Left lobe of liver (tissue), 2 donors: ENCODE measurements around the gene DVL1. TPM values are rescaled to one million over a fixed set of nuclear protein-coding genes. Genes with fewer than 3 reads are reported as not detected.
"Not testable (repeated sequence)": the region's sequence is repeated elsewhere in the genome, so short reads cannot be mapped to it uniquely, and the experiment has no call there.

ENCODE experiments used
- ATAC-seq: fragments of 200-7000 bp; cut with Tn5 transposase; one replicate; pipeline ENCODE4 v1.9.1; 2020; ENCODE audit warnings: mild to moderate bottlenecking, moderate library complexity
- DNase-seq: peaks from one replicate; pipeline ENCODE4 v3.0.0-alpha.2; 2020; ENCODE audit warnings: low spot score
- total RNA-seq: library from RNA; stranded (reverse); gene quantifications from one replicate; pipeline ENCODE4 v1.2.1, GENCODE V29; 2021
- donor health status: DM: no; HTN: no; CAD: no; lungs with moderate emphysema.
- donor health status: DM: no; HTN: yes; CAD: no.

DVL1 gene
- total RNA-seq: 50.4 TPM

- ATAC-seq: peak; percentile 51
These were observed at the start of gene DVL1 for GRCh38 chr1:1349256-1350012. Gene DVL1, minus strand, starts transcription at chr1:1349418. Its CDS starts 353 bp downstream, at chr1:1349065.

GRCh38 chr1:1398677-1399186 is 49.5 kb upstream of the DVL1 start:
- DNase-seq: no peak
- no peak for ATAC-seq

More at GRCh38 chr1:1349256-1350012, at the start of gene DVL1:
- peak; percentile 70 for DNase-seq

DNA sequence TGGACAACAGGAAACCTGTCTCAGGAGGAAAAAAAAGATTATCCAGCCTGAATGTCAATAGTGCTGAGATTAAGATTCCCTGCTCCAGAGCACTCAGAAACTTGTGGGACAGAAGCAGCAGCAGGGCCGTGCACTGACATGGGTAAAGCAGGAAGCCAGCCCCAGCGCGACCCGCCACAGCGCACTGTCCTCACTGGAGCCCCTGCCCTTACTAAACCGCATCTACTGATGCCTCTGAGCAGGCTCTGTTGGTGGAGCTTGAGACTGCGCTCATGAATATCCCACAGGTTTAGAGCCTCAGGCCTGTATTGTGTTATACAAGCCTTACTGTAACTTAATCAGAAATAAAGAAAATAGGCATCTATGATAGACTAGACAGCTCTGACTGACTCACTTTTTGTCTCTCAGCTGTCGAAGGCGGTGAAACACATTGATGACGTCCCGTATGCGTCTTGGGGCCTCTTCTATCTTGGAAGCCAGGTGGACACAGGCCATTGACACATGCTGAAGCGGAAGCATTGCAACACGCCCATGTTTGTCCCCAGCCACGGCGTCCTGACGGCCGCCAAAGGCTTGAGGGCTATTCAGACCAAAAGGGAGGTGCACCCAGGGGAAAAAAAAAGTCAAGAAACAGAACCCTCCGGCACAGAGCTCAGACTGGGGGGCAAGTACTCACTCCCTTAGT is 48.8 kb upstream of the DVL1 start:
- ATAC-seq: no peak
- DNase-seq: no peak

- ATAC-seq: no peak
- no peak for DNase-seq
These were observed 45.9 kb upstream of the DVL1 start for GRCh38 chr1:1395166-1395565.

GRCh38 chr1:1394116-1394515 is 44.9 kb upstream of the DVL1 start:
- DNase-seq (no peak), ATAC-seq (no peak)

DNA sequence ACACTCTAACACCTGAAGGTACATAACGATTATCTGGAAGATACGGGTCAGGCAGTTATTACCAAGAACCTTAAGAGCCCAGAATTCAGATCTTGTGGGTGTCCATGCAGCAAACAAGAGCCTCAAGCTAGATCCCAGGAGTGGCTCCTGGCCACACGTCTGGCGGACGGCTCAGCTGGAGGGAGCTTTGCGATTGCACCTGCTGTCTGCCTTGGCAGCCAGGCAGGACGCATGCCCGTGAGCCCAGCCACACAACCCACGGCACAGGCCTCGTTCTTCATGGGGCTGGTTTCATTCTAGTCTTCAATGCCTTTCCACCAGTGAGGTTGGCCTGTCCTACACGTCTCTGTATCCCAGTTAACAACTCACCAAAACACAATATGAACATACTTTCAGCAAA is 44.2 kb upstream of the DVL1 start:
- DNase-seq: no peak
- no peak for ATAC-seq

GRCh38 chr1:1393014-1393413 is 43.8 kb upstream of the DVL1 start:
- ATAC-seq (no peak), DNase-seq (no peak)

DNA sequence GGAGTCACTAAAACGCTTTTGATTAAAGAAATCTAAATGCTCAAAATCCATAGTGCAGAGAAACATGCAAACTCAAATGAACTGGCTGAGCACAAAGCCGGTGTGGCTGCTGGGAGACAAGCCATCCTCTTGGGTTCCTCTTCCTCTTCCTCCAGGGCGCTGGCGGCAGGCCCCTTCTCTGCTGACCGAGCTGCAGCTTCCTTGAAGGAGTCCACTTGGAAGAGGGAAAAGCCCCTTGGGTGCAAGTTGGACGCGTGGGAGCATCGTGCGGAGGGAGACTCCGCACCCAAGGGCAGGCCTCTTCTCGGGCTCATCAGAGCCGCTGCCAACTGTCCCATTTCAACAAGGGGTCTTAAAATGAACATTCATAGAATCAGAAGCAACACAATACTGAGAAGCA is 42.0 kb upstream of the DVL1 start:
- ATAC-seq (no peak), DNase-seq (no peak)

- DNase-seq (no peak), ATAC-seq (no peak)
These were observed 41.5 kb upstream of the DVL1 start for GRCh38 chr1:1390675-1391074.

DNA sequence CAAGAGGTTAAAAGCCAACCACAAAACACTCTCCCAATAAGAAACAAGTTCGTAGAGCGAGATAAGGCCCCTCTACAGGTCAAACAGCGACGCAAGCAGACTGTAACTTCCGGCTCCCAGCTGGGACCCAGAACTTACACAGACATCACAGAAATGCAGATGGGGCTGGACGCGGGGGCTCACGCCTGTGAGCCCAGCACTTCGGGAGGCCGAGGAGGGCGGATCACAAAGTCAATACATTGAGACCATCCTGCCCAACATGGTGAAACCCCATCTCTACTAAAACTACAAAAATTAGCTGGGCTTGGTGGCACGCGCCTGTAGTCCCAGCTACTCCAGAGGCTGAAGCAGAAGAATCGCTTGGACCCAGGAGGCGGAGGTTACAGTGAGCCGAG is 38.9 kb upstream of the DVL1 start:
- DNase-seq: no peak

DNA sequence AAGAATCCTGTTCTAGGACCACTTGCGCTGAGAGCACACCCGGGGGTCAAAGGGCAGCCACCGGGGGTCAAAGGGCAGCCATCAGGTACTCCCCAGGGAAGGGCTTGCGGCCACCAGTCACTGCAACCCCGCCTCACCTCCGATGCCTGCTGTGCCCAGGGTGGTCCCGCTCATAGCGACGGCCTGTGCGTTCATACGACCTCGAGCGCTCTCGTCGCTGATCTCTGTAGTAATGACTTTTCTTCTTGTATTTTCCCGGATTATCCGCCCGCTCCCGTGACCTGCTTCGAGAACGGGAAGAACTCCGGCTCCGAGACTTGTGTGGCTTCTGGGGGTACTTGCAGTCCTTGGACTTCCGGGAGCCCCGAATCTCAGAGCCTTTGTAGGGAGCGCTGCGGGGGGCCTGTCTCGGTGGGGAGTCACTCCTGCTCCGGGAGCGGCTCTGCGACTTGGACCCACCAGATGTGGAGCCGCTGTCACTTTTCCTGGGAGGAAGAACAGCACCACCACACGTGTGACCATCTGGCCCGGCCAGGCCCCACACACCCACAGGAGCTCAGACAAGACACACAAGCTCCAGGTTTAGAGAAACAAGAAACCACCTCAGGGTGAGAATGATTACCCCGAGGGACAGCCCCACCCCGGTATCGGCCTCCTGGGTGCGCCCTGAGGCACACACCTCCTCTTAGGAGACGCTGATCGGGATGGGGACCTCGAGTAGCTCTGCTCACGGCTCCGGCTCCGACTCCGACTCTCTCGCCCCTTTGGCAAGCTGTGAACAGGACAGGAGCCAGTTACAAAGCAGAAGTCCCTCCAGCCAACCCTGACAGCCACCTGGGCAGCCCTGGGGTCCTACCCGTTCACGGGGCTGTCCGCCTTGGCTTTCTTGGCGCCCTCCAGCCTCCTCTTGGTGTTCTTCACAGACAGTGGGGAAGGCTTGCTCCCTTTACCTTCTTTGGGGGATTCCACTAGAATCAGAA is 38.2 kb upstream of the DVL1 start:
- no peak for ATAC-seq

More for the DNA sequence above, 38.9 kb upstream of the DVL1 start:
- ATAC-seq: no peak

GRCh38 chr1:1385931-1386330 is 36.7 kb upstream of the DVL1 start:
- DNase-seq: no peak
- no peak for ATAC-seq

More for the DNA sequence above, 38.2 kb upstream of the DVL1 start:
- DNase-seq: no peak

DNA sequence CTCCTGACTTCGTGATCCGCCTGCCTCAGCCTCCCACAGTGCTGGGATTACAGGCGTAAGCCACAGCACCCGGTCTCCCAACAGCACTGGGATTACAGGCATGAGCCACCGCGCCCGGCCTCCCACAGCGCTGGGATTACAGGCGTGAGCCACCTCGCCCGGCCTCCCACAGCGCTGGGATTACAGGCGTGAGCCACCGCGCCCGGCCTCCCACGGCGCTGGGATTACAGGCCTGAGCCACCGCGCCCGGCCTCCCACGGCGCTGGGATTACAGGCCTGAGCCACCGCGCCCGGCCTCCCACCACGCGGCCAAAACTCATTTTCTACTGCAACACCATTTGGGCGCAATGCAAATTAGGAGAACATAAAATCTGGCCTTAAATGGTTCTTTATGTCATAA is 36.1 kb upstream of the DVL1 start:
- not testable (repeated sequence) for DNase-seq, ATAC-seq

GRCh38 chr1:1381294-1381693 is 32.1 kb upstream of the DVL1 start:
- DNase-seq (no peak), ATAC-seq (no peak)

GRCh38 chr1:1380860-1381259 is 31.6 kb upstream of the DVL1 start:
- no peak for DNase-seq
- ATAC-seq: no peak

DNA sequence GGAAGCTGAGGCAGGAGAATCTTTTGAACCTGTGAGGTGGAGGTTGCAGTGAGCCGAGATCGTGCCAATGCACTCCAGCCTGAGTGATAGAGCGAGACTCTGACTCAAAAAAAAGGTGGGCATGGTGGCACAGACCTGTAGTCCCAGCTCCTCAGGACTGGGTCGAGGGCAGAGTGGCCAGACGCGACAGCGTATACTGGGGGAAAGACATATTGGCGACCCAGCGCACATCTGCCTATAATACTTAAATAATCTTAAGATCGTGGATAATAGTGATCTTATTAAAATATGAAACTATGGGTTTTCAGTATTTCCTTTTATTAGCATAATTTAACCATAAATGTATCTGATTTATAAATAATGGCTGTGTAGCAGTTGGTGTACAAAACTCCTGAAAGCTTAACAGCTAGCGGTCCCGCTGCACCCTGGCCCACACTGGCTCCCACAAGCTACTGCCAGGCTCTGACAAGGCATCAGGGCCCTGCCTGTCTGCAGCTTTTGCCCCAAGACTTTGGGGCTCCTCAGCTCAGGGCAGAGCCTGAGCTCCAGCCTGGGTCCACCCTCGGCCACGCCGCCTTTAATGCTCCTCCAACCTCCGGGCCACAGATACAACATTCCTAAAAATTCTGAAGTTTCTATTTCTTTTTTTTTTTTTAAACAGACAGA is 28.5 kb upstream of the DVL1 start:
- ATAC-seq (no peak), DNase-seq (no peak)

DNA sequence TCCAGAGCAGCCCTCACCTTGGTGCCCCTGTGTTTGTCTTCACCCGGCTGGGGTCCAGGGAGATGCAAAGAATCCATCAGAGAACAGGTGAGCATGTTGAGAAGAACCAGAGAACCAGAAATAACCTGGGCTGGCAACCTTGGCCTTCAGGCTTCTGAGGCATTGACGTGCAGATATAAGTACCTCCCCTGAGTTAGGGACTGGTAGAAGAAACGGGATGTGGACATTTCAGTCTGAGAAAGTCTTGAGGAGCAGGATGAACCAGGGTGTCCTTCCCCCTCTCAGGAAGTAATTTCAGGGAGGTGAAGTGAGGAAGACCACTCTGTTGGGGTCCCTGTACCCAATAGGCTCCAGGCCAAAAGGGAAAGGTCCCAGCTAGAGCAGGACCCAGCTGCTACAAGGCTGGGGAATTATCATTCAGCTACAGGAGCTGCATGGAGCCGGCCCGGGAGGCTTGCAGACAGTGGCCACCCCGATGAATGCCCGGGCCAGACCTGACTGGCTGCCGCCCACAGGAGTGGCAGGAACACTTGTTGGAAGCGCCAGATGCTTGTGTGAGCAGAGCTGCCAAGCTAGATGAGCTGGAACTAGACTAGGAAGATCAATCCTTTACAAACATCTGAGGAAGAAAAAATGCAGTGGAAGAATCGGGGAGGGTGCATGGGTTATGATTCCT is 27.5 kb upstream of the DVL1 start:
- ATAC-seq: no peak
- DNase-seq: no peak

GRCh38 chr1:1374929-1375662 is 25.9 kb upstream of the DVL1 start, which contains the start of gene AURKAIP1:
Gene AURKAIP1, minus strand, starts transcription at chr1:1375207. Its CDS starts 451 bp downstream, at chr1:1374756.
- DNase-seq: peak; percentile 99
- ATAC-seq: peak; percentile 91

DNA sequence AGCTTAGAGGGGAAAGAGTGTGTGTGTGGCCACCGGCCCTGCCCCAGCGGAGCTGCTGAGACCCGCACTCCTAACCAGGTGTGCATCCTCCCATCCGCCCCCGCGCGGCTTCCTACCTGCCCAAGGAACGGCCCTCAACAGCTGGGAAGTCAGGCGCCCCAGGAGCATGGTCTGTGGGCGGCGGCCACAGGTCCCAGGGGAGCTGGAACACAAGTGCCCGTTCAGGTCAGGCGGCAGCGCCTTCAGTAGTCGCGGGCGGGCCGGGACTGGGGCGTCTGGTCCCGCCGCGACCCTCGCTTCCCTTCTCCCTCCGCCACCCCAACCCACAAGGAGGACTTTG is 25.3 kb upstream of the DVL1 start:
- DNase-seq (no peak), ATAC-seq (peak; percentile 3)
